ENCODE data around the gene SAMD13.

SAMD13 gene

GRCh38 chr1:84363622-84364021, 62.1 kb downstream of the SAMD13 start:
- Histone ChIP-seq H3K9me3 (ENCODE audit: insufficient read depth, low read depth, low read length) (no peaks in the 10 kb centered on the region), H3K4me2 (ENCODE audit: low read length) (no peak overlapping the region), H2BK120ac (ENCODE audit: insufficient read depth, low read length, poor library complexity) (no peak overlapping the region), H3K79me1 (ENCODE audit: low read length) (peaks cover 10% of the 10 kb centered on the region), H2BK12ac (ENCODE audit: low read length) (no peak overlapping the region), H3K79me2 (ENCODE audit: control insufficient read depth, insufficient read depth, low read length, poor library complexity) (peaks cover 2% of the 10 kb centered on the region), H2AK5ac (ENCODE audit: low read length) (no peak overlapping the region), H3K4me1 (ENCODE audit: control insufficient read depth in 1 of 2, insufficient read depth in 2 of 2, low read length in 2 of 2) (peaks cover 8 to 9% of the 10 kb centered on the region in 2 experiments), H3K9ac (ENCODE audit: low read length) (no peak overlapping the region), H3K14ac (ENCODE audit: low read length) (no peak overlapping the region), H3K23ac (ENCODE audit: low read length) (no peak overlapping the region), H2BK5ac (ENCODE audit: low read depth, low read length, poor library complexity) (no peak overlapping the region), H3K18ac (ENCODE audit: low read length) (no peak overlapping the region), H3K4me3 (ENCODE audit: low read depth, low read length) (no peak overlapping the region), H2AFZ (ENCODE audit: insufficient read depth, low read length, poor library complexity) (no peak overlapping the region), H3K27ac (ENCODE audit: low read depth, low read length) (no peak overlapping the region), H3K4ac (ENCODE audit: low read depth, low read length) (no peak overlapping the region), H3K36me3 (ENCODE audit: control insufficient read depth in 1 of 2, insufficient read depth in 2 of 2, low read length in 2 of 2) (no peaks in the 10 kb centered on the region), H4K8ac (ENCODE audit: low read depth, low read length) (no peak overlapping the region), H4K12ac (ENCODE audit: low read depth, low read length) (no peak overlapping the region), H4K91ac (ENCODE audit: low read depth, low read length) (no peak overlapping the region), H3K27me3 (ENCODE audit: insufficient read depth, low read length) (no peaks in the 10 kb centered on the region)
- DNase-seq, result no peak
- no CpG with 5 or more reads among the region's 5 CpGs for WGBS (ENCODE audit: extremely low coverage, insufficient coverage, insufficient read length)

DNA sequence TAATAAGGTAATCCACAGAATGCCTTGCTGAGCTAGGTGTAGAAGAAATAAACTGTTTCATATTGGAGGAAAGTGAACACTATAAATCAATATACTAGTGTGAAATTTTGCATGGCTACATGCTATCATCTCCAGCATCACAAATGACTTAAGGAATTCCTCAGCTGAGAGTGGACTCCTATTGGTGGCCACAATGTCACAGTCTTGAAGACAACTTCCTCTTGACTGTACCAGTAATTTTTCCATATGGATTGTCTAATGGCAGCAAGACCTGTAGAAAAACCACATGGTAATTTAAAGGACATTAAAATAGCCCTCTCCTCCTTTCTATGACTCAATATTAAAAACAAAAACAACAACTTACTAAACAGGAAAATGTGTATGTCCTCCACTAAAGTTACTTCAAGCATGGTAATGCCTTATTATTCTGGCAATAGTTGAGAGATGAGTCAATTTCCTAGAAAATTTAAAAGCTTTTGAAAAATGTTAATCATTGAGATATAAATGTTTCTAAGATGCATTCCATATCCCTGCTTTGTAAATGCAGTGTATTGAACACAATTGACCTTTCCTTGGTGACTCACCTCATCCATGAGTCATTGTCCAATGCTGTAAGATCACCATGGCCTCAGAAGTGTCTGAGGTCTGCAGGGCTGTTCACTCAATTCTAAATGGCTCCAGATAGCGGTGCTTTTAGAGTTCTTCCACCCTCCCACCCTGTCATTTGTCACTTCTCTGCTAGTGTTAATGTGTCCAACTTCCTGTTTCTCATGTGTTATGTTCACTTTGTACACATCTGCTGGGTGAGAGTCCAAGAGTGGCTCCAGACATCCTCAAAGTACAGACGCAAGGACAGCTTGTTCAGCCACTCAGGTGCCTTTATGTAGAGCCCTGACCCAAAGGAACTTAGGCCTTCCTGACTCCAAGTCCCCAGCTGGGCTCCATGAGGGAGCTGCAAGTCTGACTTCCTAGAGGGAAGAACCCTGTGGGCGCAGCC, 64.0 kb downstream of the SAMD13 start:
- Histone ChIP-seq H3K79me2 (ENCODE audit: control insufficient read depth, insufficient read depth, low read length, poor library complexity) (peaks cover 2% of the 10 kb centered on the region), H2BK5ac (ENCODE audit: low read depth, low read length, poor library complexity) (peak overlapping the region; percentile 90), H3K79me1 (ENCODE audit: low read length) (peaks cover 10% of the 10 kb centered on the region), H3K4me1 (ENCODE audit: control insufficient read depth in 1 of 2, insufficient read depth in 2 of 2, low read length in 2 of 2) (peaks cover 8 to 9% of the 10 kb centered on the region in 2 experiments), H4K12ac (ENCODE audit: low read depth, low read length) (no peak overlapping the region), H3K27ac (ENCODE audit: low read depth, low read length) (peak overlapping the region; percentile 85), H3K9ac (ENCODE audit: low read length) (no peak overlapping the region), H3K4ac (ENCODE audit: low read depth, low read length) (peak overlapping the region; percentile 39), H3K23ac (ENCODE audit: low read length) (no peak overlapping the region), H4K8ac (ENCODE audit: low read depth, low read length) (peak overlapping the region; percentile 40), H4K91ac (ENCODE audit: low read depth, low read length) (peak overlapping the region; percentile 94), H2BK12ac (ENCODE audit: low read length) (peak overlapping the region; percentile 83), H3K14ac (ENCODE audit: low read length) (peak overlapping the region; percentile 73), H2AK5ac (ENCODE audit: low read length) (peak overlapping the region; percentile 44), H3K36me3 (ENCODE audit: control insufficient read depth in 1 of 2, insufficient read depth in 2 of 2, low read length in 2 of 2) (no peaks in the 10 kb centered on the region), H3K9me3 (ENCODE audit: insufficient read depth, low read depth, low read length) (no peaks in the 10 kb centered on the region), H2AFZ (ENCODE audit: insufficient read depth, low read length, poor library complexity) (no peak overlapping the region), H3K27me3 (ENCODE audit: insufficient read depth, low read length) (no peaks in the 10 kb centered on the region), H3K18ac (ENCODE audit: low read length) (peak overlapping the region; percentile 3), H2BK120ac (ENCODE audit: insufficient read depth, low read length, poor library complexity) (peak overlapping the region; percentile 68), H3K4me3 (ENCODE audit: low read depth, low read length) (no peak overlapping the region), H3K4me2 (ENCODE audit: low read length) (no peak overlapping the region)
- WGBS (ENCODE audit: extremely low coverage, insufficient coverage, insufficient read length), result no CpG with 5 or more reads among the region's 3 CpGs
- peak; percentile 90 to 94 for DNase-seq

- Histone ChIP-seq H3K4me2 (ENCODE audit: low read length) (no peak overlapping the region), H3K14ac (ENCODE audit: low read length) (no peak overlapping the region), H3K18ac (ENCODE audit: low read length) (no peak overlapping the region), H4K8ac (ENCODE audit: low read depth, low read length) (no peak overlapping the region), H3K79me2 (ENCODE audit: control insufficient read depth, insufficient read depth, low read length, poor library complexity) (peaks cover 2% of the 10 kb centered on the region), H2BK12ac (ENCODE audit: low read length) (peak overlapping the region; percentile 83), H2BK5ac (ENCODE audit: low read depth, low read length, poor library complexity) (peak overlapping the region; percentile 90), H3K4me1 (ENCODE audit: control insufficient read depth in 1 of 2, insufficient read depth in 2 of 2, low read length in 2 of 2) (peaks cover 5 to 7% of the 10 kb centered on the region in 2 experiments), H2AK5ac (ENCODE audit: low read length) (no peak overlapping the region), H3K4me3 (ENCODE audit: low read depth, low read length) (no peak overlapping the region), H3K36me3 (ENCODE audit: control insufficient read depth in 1 of 2, insufficient read depth in 2 of 2, low read length in 2 of 2) (no peaks in the 10 kb centered on the region), H3K4ac (ENCODE audit: low read depth, low read length) (no peak overlapping the region), H2AFZ (ENCODE audit: insufficient read depth, low read length, poor library complexity) (no peak overlapping the region), H2BK120ac (ENCODE audit: insufficient read depth, low read length, poor library complexity) (peak overlapping the region; percentile 68), H3K27me3 (ENCODE audit: insufficient read depth, low read length) (no peaks in the 10 kb centered on the region), H3K9me3 (ENCODE audit: insufficient read depth, low read depth, low read length) (no peaks in the 10 kb centered on the region), H3K23ac (ENCODE audit: low read length) (no peak overlapping the region), H3K9ac (ENCODE audit: low read length) (no peak overlapping the region), H4K91ac (ENCODE audit: low read depth, low read length) (peak overlapping the region; percentile 94), H3K27ac (ENCODE audit: low read depth, low read length) (no peak overlapping the region), H4K12ac (ENCODE audit: low read depth, low read length) (no peak overlapping the region), H3K79me1 (ENCODE audit: low read length) (peaks cover 10% of the 10 kb centered on the region)
- no CpG with 5 or more reads among the region's 2 CpGs for WGBS (ENCODE audit: extremely low coverage, insufficient coverage, insufficient read length)
- DNase-seq, result no peak
Measured at GRCh38 chr1:84366786-84367185, 65.3 kb downstream of the SAMD13 start.

DNA sequence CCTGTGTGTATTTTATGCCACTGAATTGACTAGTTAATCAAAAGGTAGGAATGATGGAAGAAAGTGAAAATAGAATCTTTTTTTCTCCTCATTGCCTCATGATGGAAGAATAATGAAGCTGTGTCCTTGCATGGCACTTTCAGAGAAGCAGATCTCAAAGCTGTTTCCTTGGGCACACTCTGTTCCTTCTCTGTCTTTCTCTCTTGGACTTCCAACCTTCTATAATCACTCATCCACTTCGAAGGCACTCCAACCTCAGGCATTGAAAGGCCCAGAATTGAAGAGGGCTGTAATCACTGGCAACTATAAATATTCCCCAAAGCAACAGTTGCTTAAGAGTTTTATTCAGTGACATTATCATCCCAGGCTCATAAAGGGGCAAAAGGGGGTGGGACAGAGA, 65.7 kb downstream of the SAMD13 start:
- H3K4me1 ChIP-seq (ENCODE audit: control insufficient read depth in 1 of 2, insufficient read depth in 2 of 2, low read length in 2 of 2), result peaks cover 5 to 6% of the 10 kb centered on the region in 2 experiments
- no peak overlapping the region for H3K23ac ChIP-seq (ENCODE audit: low read length)
- H3K79me1 ChIP-seq (ENCODE audit: low read length), result peaks cover 10% of the 10 kb centered on the region
- no peak overlapping the region for H2BK5ac ChIP-seq (ENCODE audit: low read depth, low read length, poor library complexity)
- H4K12ac ChIP-seq (ENCODE audit: low read depth, low read length), result no peak overlapping the region
- H3K9ac ChIP-seq (ENCODE audit: low read length), result no peak overlapping the region
- H3K4me3 ChIP-seq (ENCODE audit: low read depth, low read length), result no peak overlapping the region
- WGBS (ENCODE audit: extremely low coverage, insufficient coverage, insufficient read length), result no CpG with 5 or more reads among the region's 1 CpG
- H3K14ac ChIP-seq (ENCODE audit: low read length), result no peak overlapping the region
- no peak overlapping the region for H2BK120ac ChIP-seq (ENCODE audit: insufficient read depth, low read length, poor library complexity)
- H4K91ac ChIP-seq (ENCODE audit: low read depth, low read length), result no peak overlapping the region
- H2AFZ ChIP-seq (ENCODE audit: insufficient read depth, low read length, poor library complexity), result no peak overlapping the region
- DNase-seq, result no peak
- H3K9me3 ChIP-seq (ENCODE audit: insufficient read depth, low read depth, low read length), result no peaks in the 10 kb centered on the region
- H3K27me3 ChIP-seq (ENCODE audit: insufficient read depth, low read length), result no peaks in the 10 kb centered on the region
- no peak overlapping the region for H2AK5ac ChIP-seq (ENCODE audit: low read length)
- no peak overlapping the region for H3K18ac ChIP-seq (ENCODE audit: low read length)
- no peak overlapping the region for H4K8ac ChIP-seq (ENCODE audit: low read depth, low read length)
- H3K4me2 ChIP-seq (ENCODE audit: low read length), result no peak overlapping the region
- no peak overlapping the region for H3K4ac ChIP-seq (ENCODE audit: low read depth, low read length)
- no peak overlapping the region for H3K27ac ChIP-seq (ENCODE audit: low read depth, low read length)
- no peaks in the 10 kb centered on the region for H3K36me3 ChIP-seq (ENCODE audit: control insufficient read depth in 1 of 2, insufficient read depth in 2 of 2, low read length in 2 of 2)
- H2BK12ac ChIP-seq (ENCODE audit: low read length), result no peak overlapping the region
- peaks cover 2% of the 10 kb centered on the region for H3K79me2 ChIP-seq (ENCODE audit: control insufficient read depth, insufficient read depth, low read length, poor library complexity)
